ENCODE data around the gene GYPA.
"Not testable (repeated sequence)": the region's sequence is repeated elsewhere in the genome, so short reads cannot be mapped to it uniquely, and the experiment has no call there.

DNA sequence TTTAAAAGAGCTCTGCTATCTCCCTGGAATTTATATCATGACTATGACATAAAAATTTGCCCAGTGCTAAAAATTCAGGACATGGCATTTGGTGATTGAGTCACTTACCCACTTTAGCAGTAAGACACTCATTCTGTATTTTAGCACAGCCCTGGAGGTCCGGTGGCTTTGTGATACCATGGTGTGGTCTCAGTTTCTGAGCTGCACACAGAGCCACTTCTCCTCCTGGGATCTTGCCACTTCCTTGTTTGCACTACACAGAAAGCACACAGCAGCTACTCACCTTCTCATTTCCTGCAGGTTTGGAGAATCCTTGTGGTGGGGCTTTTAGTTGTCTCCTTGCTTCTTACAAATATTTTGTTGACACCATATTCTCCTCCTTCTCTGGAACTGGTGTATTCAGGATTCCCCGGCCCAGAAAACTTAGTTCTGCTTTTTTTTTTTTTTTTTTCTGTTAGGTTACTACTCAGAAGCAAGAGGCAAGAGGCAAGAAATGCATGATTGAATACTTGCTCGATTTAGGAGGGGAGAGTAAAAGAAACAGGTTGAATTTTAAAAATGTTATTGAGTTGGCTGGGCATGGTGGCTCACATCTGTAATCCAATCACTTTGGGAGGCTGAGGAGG is 80.2 kb downstream of the GYPA start:
- not testable (repeated sequence) for TF ChIP-seq POLR2AphosphoS5 (IDR thresholded peaks at IDR 0.05; ENCODE audit: borderline replicate concordance, low read depth, low read length); EZH2 (IDR thresholded peaks at IDR 0.05); FOXP2 (optimal IDR thresholded peaks at IDR 0.05; ENCODE audit: control extremely low read depth, extremely low read length, insufficient read depth)

Data from SK-N-MC (cell line).